NCI-H460 (cell line): ENCODE measurements around the gene PTN. TPM values are rescaled to one million over a fixed set of nuclear protein-coding genes. Genes with fewer than 3 reads are reported as not detected.

Source experiments
- DNase-seq: peaks from one replicate; pipeline ENCODE4 v3.0.0-alpha.2; 2016; ENCODE audit warnings: low read depth; ENCODE audit errors: extremely low read depth
- total RNA-seq: library from RNA; depleted of rRNA; stranded (reverse); fragments of >200 nt; shearing (Covaris generic); gene quantifications from 2 replicates; pipeline ENCODE4 v1.2.3, GENCODE V29; 2014

The PTN gene
- total RNA-seq, 1 experiment from 2014 or later = 0.12 TPM

- no peak for DNase-seq
Measured at GRCh38 chr7:137324796-137325696, 18.5 kb downstream of the PTN start.

- no peak for DNase-seq
Measured at GRCh38 chr7:137316648-137317353, 26.7 kb downstream of the PTN start.

GRCh38 chr7:137313201-137313600, 30.3 kb downstream of the PTN start:
- no peak for DNase-seq

GRCh38 chr7:137306748-137307147, 36.8 kb downstream of the PTN start:
- no peak for DNase-seq

GRCh38 chr7:137305901-137306621, 37.5 kb downstream of the PTN start:
- no peak for DNase-seq

- DNase-seq = no peak
Measured at GRCh38 chr7:137304624-137305235, 38.8 kb downstream of the PTN start.

- no peak for DNase-seq
Measured at GRCh38 chr7:137304165-137304564, 39.4 kb downstream of the PTN start.

- no peak for DNase-seq
Measured at GRCh38 chr7:137302081-137302480, 41.5 kb downstream of the PTN start.

- DNase-seq = no peak
Measured at GRCh38 chr7:137298464-137298794, 45.1 kb downstream of the PTN start.

- DNase-seq = no peak
Measured at GRCh38 chr7:137297551-137298463, 45.7 kb downstream of the PTN start.

GRCh38 chr7:137296576-137296975, 47.0 kb downstream of the PTN start:
- no peak for DNase-seq

GRCh38 chr7:137295739-137296324, 47.7 kb downstream of the PTN start:
- no peak for DNase-seq

- no peak for DNase-seq
Measured at GRCh38 chr7:137289101-137289500, 54.4 kb downstream of the PTN start.

- DNase-seq = no peak
Measured at GRCh38 chr7:137287651-137288258, 55.8 kb downstream of the PTN start.

GRCh38 chr7:137283153-137283552, 60.4 kb downstream of the PTN start:
- no peak for DNase-seq

GRCh38 chr7:137282043-137282442, 61.5 kb downstream of the PTN start:
- DNase-seq = no peak

- DNase-seq = no peak
Measured at GRCh38 chr7:137276189-137276588, 67.3 kb downstream of the PTN start.

GRCh38 chr7:137272249-137272648, 71.3 kb downstream of the PTN start:
- DNase-seq = no peak

GRCh38 chr7:137269240-137269639, 74.3 kb downstream of the PTN start:
- no peak for DNase-seq
